GM21381 (cell line): ENCODE measurements around the gene RPS23.
"Not testable (repeated sequence)": the region's sequence is repeated elsewhere in the genome, so short reads cannot be mapped to it uniquely, and the experiment has no call there.

Source experiments
- ATAC-seq: cut with Tn5 transposase; IDR thresholded peaks from one replicate; pipeline ENCODE4 v1.9.1; 2021; ENCODE audit warnings: mild to moderate bottlenecking, moderate library complexity; ENCODE audit not compliant: unreplicated experiment

Gene RPS23

GRCh38 chr5:82290908-82291307 lies 12.8 kb upstream of the RPS23 start:
- ATAC-seq: no peak

GRCh38 chr5:82290005-82290404 lies 11.9 kb upstream of the RPS23 start:
- no peak for ATAC-seq

- no peak for ATAC-seq
These were observed 9.5 kb upstream of the RPS23 start for GRCh38 chr5:82287625-82288024.

- ATAC-seq: no peak
These were observed 7.1 kb upstream of the RPS23 start for GRCh38 chr5:82285206-82285605.

DNA sequence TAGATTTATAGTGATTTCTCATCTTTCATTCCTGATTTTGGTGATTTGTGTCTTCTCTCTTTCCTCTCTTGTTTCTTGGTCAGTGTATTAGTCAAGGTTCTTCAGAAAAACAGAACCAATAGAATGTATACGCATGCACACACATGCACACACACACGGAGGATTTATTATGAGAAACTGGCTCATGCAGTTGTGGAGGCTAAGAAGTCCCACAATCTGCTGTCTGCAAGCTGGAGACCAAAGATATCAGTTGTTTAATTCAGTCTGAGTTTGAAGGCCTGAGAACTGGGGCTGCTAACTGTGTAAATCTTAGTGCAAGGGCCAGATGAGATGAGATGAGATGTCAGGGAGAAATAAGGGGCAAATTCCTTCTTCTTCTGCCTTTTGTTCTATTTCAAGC lies 5.7 kb upstream of the RPS23 start:
- no peak for ATAC-seq

- no peak for ATAC-seq
These were observed 687 bp upstream of the RPS23 start for GRCh38 chr5:82278711-82279370.

- ATAC-seq: no peak
These were observed 554 bp downstream of the RPS23 start for GRCh38 chr5:82277613-82277986.

DNA sequence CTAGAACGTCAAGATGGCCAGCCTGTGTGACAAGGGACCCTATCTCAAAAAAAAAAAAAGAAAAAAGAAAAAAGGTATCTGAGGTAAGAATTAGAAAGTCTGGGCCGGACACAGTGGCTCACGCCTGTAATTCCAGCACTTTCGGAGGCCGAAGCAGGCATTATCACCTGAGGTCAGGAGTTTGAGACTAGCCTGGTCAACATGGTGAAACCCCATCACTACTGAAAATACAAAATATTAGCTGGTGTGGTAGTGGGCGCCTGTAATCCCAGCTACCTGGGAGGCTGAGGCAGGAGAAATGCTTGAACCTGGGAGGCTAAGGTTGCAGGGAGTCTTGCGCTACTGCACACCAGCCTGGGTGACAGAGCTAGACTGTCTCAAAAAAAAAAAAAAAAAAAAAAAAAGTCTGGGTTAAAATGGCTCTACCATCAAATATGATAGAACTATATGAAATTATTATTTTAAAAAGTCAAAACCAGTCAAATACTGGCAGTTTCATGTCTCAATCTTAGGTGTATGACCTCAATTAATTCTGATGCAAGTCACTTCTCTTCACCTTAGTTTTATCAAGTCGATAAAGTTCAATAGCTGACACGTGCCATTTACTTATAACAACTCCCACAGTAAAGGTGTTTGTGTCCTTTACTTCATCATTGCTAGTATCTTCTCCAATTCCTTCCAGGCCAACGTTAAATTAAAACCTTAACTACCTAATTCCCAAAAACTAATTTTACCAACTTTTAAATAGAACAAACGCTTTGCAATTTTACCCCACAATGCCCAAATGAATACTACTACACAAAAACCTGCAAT lies 1.1 kb downstream of the RPS23 start:
- ATAC-seq: no peak

DNA sequence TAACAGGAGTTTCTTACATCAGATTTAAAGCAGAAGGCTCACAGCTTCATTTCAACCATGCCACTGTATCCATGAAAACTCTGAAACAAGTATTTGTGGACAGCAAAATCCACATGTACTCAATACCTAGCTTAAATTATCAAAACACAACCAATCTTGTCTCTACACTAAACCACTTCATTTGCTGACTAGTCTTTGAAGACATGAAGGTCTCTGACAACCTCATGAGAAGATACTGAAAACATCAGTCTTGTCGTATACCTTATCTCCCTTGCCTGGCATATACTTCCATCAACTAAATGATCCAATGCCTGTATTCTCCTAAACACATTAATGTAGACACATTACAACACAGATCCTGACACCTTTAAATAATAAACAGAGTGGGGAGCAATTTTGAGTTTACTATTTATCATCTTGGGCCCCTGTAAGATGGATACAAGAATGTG lies 2.9 kb downstream of the RPS23 start:
- no peak for ATAC-seq

DNA sequence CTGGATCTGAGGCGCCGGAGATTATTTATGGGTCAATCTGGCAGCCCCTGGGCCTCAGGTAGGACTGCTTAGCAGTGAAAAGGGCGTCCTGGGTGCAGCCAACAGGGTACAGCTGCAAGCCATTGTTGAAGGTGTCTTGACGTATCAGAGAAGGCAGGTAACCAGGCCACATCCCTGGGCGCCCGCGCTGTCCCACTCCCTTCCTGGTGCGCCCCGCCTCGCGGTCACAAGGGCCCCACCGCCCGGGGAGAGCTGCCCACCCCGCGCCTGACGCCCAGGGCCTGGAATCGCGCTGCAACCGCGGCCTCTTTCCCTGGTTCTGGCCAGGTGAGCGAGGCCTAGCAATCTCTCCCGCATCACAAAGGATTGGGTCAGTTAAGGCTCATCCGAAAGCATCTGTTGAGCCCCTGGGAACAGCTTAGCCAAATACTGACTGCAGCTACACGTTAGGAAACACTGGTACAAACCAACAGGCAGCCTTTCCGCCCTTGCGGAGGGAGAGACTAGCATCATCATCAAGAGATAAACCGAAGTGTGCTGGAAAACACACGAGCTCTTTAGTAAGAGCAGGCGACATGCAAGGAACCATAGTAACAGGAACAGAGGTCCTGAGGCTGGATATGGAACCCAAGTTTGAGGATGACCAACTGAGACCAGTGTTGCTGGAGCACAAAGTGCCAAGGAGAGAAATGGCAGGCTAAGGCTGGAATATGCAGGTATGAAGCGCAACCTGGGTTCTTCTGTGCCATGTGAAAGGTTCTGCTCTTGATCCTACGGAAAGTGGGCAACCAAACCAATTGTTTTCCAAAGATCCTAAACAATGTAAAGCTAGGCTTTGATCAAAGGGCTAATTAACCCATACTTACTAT lies 3.6 kb downstream of the RPS23 start:
- no peak for ATAC-seq

GRCh38 chr5:82273426-82273825 lies 4.7 kb downstream of the RPS23 start:
- not testable (repeated sequence) for ATAC-seq

DNA sequence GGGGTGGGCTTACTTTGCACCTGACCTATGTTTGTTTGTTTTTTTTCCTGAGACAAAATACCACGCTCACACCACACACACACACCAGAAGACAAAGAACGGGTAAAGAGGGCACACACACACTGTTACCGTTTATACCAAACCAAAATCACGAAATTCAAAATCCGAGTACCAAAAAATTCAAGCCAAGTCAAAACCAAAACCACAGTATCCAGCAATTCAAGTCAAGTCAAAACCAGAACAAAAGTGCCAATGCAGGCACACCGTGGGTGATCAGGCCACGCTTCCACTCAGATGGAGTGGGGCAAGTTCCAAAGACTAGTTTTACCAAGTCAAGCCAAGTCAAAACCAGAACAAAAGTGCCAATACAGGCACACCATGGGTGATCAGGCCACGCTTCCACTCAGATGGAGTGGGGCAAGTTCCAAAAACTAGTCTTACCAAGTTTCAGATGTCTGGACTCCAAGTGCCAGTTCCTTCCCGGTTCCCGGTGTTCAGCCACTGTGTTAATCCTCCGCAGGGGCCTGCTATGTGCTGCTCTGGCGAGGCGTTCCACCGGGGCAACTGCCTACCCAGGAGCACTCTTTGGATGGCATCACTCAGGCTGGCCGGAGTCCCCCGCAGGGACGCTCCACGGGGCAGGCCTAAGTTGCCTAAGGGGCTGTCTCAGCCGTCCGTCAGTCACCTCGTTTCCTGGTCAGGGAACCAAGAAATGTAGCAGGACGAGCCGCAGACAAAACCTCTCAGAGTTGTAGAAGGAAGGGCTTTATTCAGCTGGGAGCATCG lies 5.4 kb downstream of the RPS23 start:
- not testable (repeated sequence) for ATAC-seq

DNA sequence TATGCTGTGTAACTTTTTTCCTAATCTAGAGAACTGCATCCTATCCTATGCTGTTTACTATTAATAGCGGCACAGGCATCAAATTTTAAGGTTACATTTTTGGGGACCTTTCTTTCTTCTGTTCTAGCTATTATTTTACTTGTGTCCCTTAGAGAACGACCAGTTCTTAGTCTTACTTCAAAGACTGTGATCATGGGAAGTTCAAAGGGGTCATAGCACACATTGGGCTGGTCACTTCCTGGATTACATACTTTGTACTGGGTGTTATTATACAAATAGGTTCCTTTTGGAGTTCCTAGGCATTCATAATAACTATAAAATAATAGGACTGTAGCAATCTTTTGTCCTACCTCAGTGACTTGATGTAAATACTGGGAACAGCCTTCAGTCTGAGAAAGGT lies 8.8 kb downstream of the RPS23 start:
- ATAC-seq: not testable (repeated sequence)

GRCh38 chr5:82267297-82267933 lies 10.7 kb downstream of the RPS23 start:
- not testable (repeated sequence) for ATAC-seq

GRCh38 chr5:82265047-82265446 lies 13.1 kb downstream of the RPS23 start:
- ATAC-seq: no peak

DNA sequence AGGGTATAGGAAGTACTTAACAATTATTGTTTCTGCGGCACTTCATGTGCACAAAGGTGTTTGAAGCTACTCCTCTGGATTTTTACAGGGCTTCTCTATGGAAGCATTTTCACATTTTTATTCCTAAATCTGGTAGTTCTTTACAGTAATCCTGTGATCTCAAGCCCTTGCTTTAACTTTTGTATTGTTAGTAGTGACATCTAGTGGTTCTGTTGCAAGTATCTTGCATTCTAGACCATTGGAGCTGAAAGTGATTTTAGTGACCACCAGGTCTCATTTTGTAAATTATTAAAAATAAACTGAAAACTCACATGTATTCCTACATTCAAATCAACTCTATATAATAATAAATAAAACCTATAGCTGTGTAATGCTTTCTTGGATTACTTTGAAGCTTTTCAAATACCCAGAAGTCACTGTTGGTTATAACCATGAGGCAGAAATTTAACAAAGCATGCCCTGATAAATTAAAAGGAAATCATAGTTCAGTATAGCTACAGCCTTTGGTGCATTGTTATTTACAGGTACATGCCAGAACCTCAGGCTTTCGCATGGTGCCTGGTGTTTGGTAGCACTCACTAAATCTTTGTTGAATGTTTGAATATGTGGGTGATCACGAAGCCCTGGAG lies 18.9 kb downstream of the RPS23 start:
- ATAC-seq: no peak

- ATAC-seq: no peak
These were observed 20.4 kb downstream of the RPS23 start for GRCh38 chr5:82257729-82258128.

DNA sequence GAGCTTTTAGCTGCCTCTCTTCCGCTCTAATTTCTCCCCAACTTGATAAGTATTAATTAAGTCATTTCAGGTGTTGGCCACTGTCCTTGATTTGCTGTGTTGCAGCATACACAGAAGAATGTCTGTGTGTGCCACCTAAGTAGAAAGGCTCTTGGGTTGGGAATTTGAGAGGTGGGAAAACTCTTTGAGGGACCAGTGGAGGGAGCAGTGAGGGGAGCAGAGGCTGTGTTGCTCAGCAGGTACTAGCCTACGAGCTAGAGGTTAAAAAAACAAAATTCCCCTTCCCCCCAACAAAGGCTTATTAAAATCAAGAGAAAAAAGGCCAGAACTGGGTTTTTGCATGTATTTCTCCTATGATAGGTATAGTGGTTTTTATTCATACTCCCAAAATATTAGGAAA lies 20.9 kb downstream of the RPS23 start:
- no peak for ATAC-seq

DNA sequence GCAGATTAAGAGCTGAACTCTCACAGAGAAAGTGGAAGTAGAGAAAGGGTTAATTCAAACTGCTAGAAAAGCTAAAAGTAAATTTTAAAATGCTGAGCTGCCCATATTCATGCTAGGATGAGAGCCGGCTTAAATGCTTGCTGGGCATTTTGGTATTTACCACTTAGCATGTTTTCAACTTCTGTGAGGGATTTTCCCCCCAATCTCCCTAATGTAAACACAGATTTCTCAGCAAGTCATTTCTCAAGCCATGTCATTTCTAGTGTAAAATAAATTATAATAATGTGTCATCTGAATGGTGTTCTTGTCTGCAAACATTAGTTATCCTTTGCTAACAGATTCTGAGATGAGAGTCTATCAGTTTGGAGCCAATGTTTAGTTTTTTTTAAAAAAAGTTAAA lies 22.3 kb downstream of the RPS23 start:
- ATAC-seq: no peak

GRCh38 chr5:82252744-82253143 lies 25.4 kb downstream of the RPS23 start:
- ATAC-seq: no peak
